SU-DHL-6 (cell line): Measurements from ENCODE around the gene CLEC12A.

ENCODE experiments used
- H2AFZ ChIP-seq: fragments of 200-600 bp; sonication (generic); 2 replicates; pipeline ENCODE4 v1.6.1; 2014; ENCODE audit warnings: low read depth, mild to moderate bottlenecking, moderate library complexity, mixed read lengths, antibody characterized with exemption, low read length; ENCODE audit not compliant: severe bottlenecking
- H3F3A ChIP-seq: fragments of 200-600 bp; shearing (Covaris generic); 2 replicates; pipeline ENCODE4 v1.6.0; 2016; ENCODE audit warnings: antibody characterized with exemption, mild to moderate bottlenecking; ENCODE audit not compliant: insufficient read depth
- H3K27ac ChIP-seq: fragments of 200-600 bp; sonication (generic); 2 replicates; pipeline ENCODE4 v1.5.1; 2016; ENCODE audit warnings: low read depth, mild to moderate bottlenecking, low read length, moderate library complexity, mixed read lengths
- H3K27me3 ChIP-seq: fragments of 200-600 bp; sonication (generic), shearing (Covaris generic); 2 replicates; pipeline ENCODE4 v1.6.0; 2014; ENCODE audit warnings: mild to moderate bottlenecking, low read length
- H3K36me3 ChIP-seq: fragments of 200-600 bp; sonication (generic); 2 replicates; pipeline ENCODE4 v1.6.1; 2014; ENCODE audit warnings: mild to moderate bottlenecking, low read length, mixed read lengths
- H3K4me2 ChIP-seq: fragments of 300-600, 200-600 bp; shearing (Covaris generic), sonication (generic); 2 replicates; pipeline ENCODE4 v1.6.0; 2014; ENCODE audit warnings: low read length, low read depth, mild to moderate bottlenecking; ENCODE audit not compliant: poor library complexity, severe bottlenecking
- H3K4me3 ChIP-seq: fragments of 200-600 bp; sonication (generic); 2 replicates; pipeline ENCODE4 v1.5.1; 2014; ENCODE audit warnings: antibody characterized with exemption, low read length, mild to moderate bottlenecking, mixed read lengths; ENCODE audit not compliant: insufficient read depth, poor library complexity, severe bottlenecking
- H3K79me2 ChIP-seq: fragments of 200-600 bp; sonication (generic); 2 replicates; pipeline ENCODE4 v1.6.1; 2014; ENCODE audit warnings: mild to moderate bottlenecking, low read length, moderate library complexity; ENCODE audit not compliant: insufficient read depth
- H3K9ac ChIP-seq: fragments of 200-600 bp; sonication (generic); 2 replicates; pipeline ENCODE4 v1.7.0; 2014; ENCODE audit warnings: mild to moderate bottlenecking, low read length
- H3K9me2 ChIP-seq: fragments of 200-600 bp; sonication (generic); replicated peaks from 2 replicates; pipeline ENCODE4 v1.6.1; 2014; ENCODE audit warnings: low read length; ENCODE audit not compliant: insufficient read depth
- H3K9me3 ChIP-seq: fragments of 200-600 bp; sonication (generic); 2 replicates; pipeline ENCODE4 v1.6.1; 2014; ENCODE audit warnings: low read length, mixed read lengths; ENCODE audit not compliant: insufficient read depth
- H4K20me1 ChIP-seq: fragments of 200-600 bp; sonication (generic); 2 replicates; pipeline ENCODE4 v1.6.1; 2014; ENCODE audit warnings: low read depth, mild to moderate bottlenecking, antibody characterized with exemption, low read length, moderate library complexity, mixed read lengths
- CTCF ChIP-seq: fragments of 200-600 bp; sonication (generic); IDR thresholded peaks from one replicate; pipeline ENCODE4 v1.5.1; 2017; ENCODE audit warnings: antibody characterized with exemption, mild to moderate bottlenecking, low read length, moderate library complexity; ENCODE audit not compliant: insufficient read depth, poor library complexity, severe bottlenecking
- EZH2phosphoT487 ChIP-seq: fragments of 200-600 bp; sonication (generic), shearing (Covaris generic); conservative IDR thresholded peaks from 2 replicates; pipeline ENCODE4 v1.6.1; 2018; ENCODE audit warnings: mild to moderate bottlenecking, antibody characterized with exemption, low read length, moderate library complexity, mixed read lengths

CLEC12A gene

GRCh38 chr12:10033783-10034545 lies 62.8 kb downstream of the CLEC12A start:
- Histone ChIP-seq H3K27me3 (no peaks in the 10 kb centered on the region), H3K4me3 (no peak overlapping the region), H3K9me2 (no peaks in the 10 kb centered on the region), H3K36me3 (no peaks in the 10 kb centered on the region), H2AFZ (no peak overlapping the region), H3K27ac (no peak overlapping the region), H4K20me1 (no peaks in the 10 kb centered on the region), H3K9me3 (no peaks in the 10 kb centered on the region), H3K4me2 (no peak overlapping the region), H3F3A (no peaks in the 10 kb centered on the region), H3K79me2 (no peaks in the 10 kb centered on the region), H3K9ac (no peak overlapping the region)
- TF ChIP-seq EZH2phosphoT487 (no peak), CTCF (no peak)
